RKO (cell line): ENCODE data around the gene PLA2G4B.
A peak's percentile ranks its signal among the peaks of the same experiment; 100 is the strongest.

Source experiments
- DNase-seq: peaks from one replicate; pipeline ENCODE4 v3.0.0-alpha.2; 2016; ENCODE audit warnings: low spot score

The PLA2G4B gene

GRCh38 chr15:41886741-41887140 lies 48.1 kb downstream of the PLA2G4B start:
- no peak for DNase-seq

GRCh38 chr15:41887161-41887560 lies 48.5 kb downstream of the PLA2G4B start:
- no peak for DNase-seq

- DNase-seq = no peak
Observed at GRCh38 chr15:41887893-41888292, 49.2 kb downstream of the PLA2G4B start.

GRCh38 chr15:41888662-41889253 lies 50.1 kb downstream of the PLA2G4B start:
- DNase-seq = no peak

GRCh38 chr15:41890050-41890690 lies 51.5 kb downstream of the PLA2G4B start:
- no peak for DNase-seq

GRCh38 chr15:41891226-41891625 lies 52.6 kb downstream of the PLA2G4B start:
- no peak for DNase-seq

- no peak for DNase-seq
Observed at GRCh38 chr15:41891946-41892345, 53.3 kb downstream of the PLA2G4B start.

GRCh38 chr15:41892621-41893421 lies 54.2 kb downstream of the PLA2G4B start:
- no peak for DNase-seq

- no peak for DNase-seq
Observed at GRCh38 chr15:41893422-41894250, 55.0 kb downstream of the PLA2G4B start, which contains the start of gene SPTBN5. SPTBN5 (minus strand) TSS chr15:41894053; CDS start chr15:41893497, 556 bp downstream.

GRCh38 chr15:41894251-41894790 lies 55.7 kb downstream of the PLA2G4B start:
- DNase-seq = no peak

GRCh38 chr15:41894791-41895463 lies 56.3 kb downstream of the PLA2G4B start:
- peak; percentile 36 for DNase-seq

GRCh38 chr15:41895491-41895890 lies 56.8 kb downstream of the PLA2G4B start:
- no peak for DNase-seq

- no peak for DNase-seq
Observed at GRCh38 chr15:41895957-41896356, 57.3 kb downstream of the PLA2G4B start.

- no peak for DNase-seq
Observed at GRCh38 chr15:41896566-41896965, 57.9 kb downstream of the PLA2G4B start.

GRCh38 chr15:41897363-41897799 lies 58.7 kb downstream of the PLA2G4B start:
- no peak for DNase-seq
